Hepatocyte (in vitro differentiated cells): ENCODE measurements around the gene GPHN. TPM values are rescaled to one million over a fixed set of nuclear protein-coding genes. Genes with fewer than 3 reads are reported as not detected.
"Not testable (repeated sequence)": the region's sequence is repeated elsewhere in the genome, so short reads cannot be mapped to it uniquely, and the experiment has no call there.

Source experiments
- DNase-seq: peaks from one replicate; pipeline ENCODE4 v3.0.0-alpha.2; 2016; ENCODE audit warnings: low spot score
- H2AFZ ChIP-seq: fragments of 200-600 bp; sonication (generic); 2 replicates; pipeline ENCODE4 v1.6.0; 2016; ENCODE audit warnings: antibody characterized with exemption, mild to moderate bottlenecking
- H3K27ac ChIP-seq: fragments of 200-600 bp; sonication (generic); 2 replicates; pipeline ENCODE4 v1.5.1; 2016; ENCODE audit warnings: mild to moderate bottlenecking
- H3K27me3 ChIP-seq: fragments of 200-600 bp; sonication (generic); 2 replicates; pipeline ENCODE4 v1.6.1; 2016
- H3K36me3 ChIP-seq: fragments of 200-600 bp; sonication (generic); replicated peaks from 2 replicates; pipeline ENCODE4 v1.5.1; 2016; ENCODE audit warnings: low read depth; ENCODE audit not compliant: insufficient read depth
- H3K4me1 ChIP-seq: fragments of 200-600 bp; sonication (generic); 2 replicates; pipeline ENCODE4 v1.5.1; 2016; ENCODE audit warnings: mild to moderate bottlenecking, moderate library complexity; ENCODE audit not compliant: insufficient read depth
- H3K4me2 ChIP-seq: fragments of 200-600 bp; sonication (generic); 2 replicates; pipeline ENCODE4 v1.6.0; 2016
- H3K4me3 ChIP-seq: fragments of 200-600 bp; sonication (generic); 2 replicates; pipeline ENCODE4 v1.5.1; 2016; ENCODE audit warnings: mild to moderate bottlenecking
- H3K79me2 ChIP-seq: fragments of 200-600 bp; sonication (generic); 2 replicates; pipeline ENCODE4 v1.6.0; 2017; ENCODE audit warnings: mild to moderate bottlenecking
- H3K9me2 ChIP-seq: fragments of 200-600 bp; sonication (generic); replicated peaks from 2 replicates; pipeline ENCODE4 v1.6.0; 2017; ENCODE audit warnings: mild to moderate bottlenecking; ENCODE audit not compliant: insufficient read depth
- H3K9me3 ChIP-seq: fragments of 200-600 bp; sonication (generic); 2 replicates; pipeline ENCODE4 v1.5.1; 2016; ENCODE audit warnings: low read depth, mild to moderate bottlenecking
- H4K20me1 ChIP-seq: fragments of 200-600 bp; sonication (generic); 2 replicates; pipeline ENCODE4 v1.6.0; 2016; ENCODE audit warnings: mild to moderate bottlenecking; ENCODE audit not compliant: insufficient read depth, poor library complexity, severe bottlenecking
- CTCF ChIP-seq: fragments of 200-600 bp; sonication (generic); IDR thresholded peaks from 2 replicates; pipeline ENCODE4 v1.5.1; 2016; ENCODE audit warnings: antibody characterized with exemption, mild to moderate bottlenecking; ENCODE audit not compliant: poor library complexity
- EZH2 ChIP-seq: fragments of 200-600 bp; sonication (generic); IDR thresholded peaks from 2 replicates; pipeline ENCODE4 v1.6.1; 2016; ENCODE audit warnings: antibody characterized with exemption, mild to moderate bottlenecking, borderline replicate concordance
- EZH2phosphoT487 ChIP-seq: fragments of 200-600 bp; sonication (generic); IDR thresholded peaks from one replicate; pipeline ENCODE4 v1.6.1; 2018; ENCODE audit warnings: antibody characterized with exemption, mild to moderate bottlenecking, low read depth, moderate library complexity; ENCODE audit not compliant: unreplicated experiment, severe bottlenecking
- WGBS: methylation state at CpG from one replicate; pipeline ENCODE4 v1.1.6; 2016; ENCODE audit warnings: low lambda C conversion rate; ENCODE audit errors: missing lambda C conversion rate; 5-methylcytosine and 5-hydroxymethylcytosine counted together
- polyA plus RNA-seq: library from polyadenylated mRNA; unstranded; fragments of >200 nt; fragmentation: Nextera tagmentation; extraction: Ambion mirVana; gene quantifications from 2 replicates; pipeline ENCODE4 v1.2.1, GENCODE V29; 2016
- total RNA-seq: library from RNA; depleted of rRNA; stranded (reverse); fragments of >200 nt; gene quantifications from 2 replicates; pipeline ENCODE4 v1.2.3, GENCODE V29; 2014

The GPHN gene
- total and polyA plus RNA-seq, 2 experiments from 2014 or later, result 9.3 to 10.7 TPM

- Histone ChIP-seq H3K27me3 (no peaks in the 10 kb centered on the region), H3K27ac (no peak overlapping the region), H3K79me2 (peaks cover 3% of the 10 kb centered on the region), H4K20me1 (no peaks in the 10 kb centered on the region), H3K4me1 (no peaks in the 10 kb centered on the region), H3K4me3 (no peak overlapping the region), H3K36me3 (no peaks in the 10 kb centered on the region), H3K4me2 (no peak overlapping the region), H2AFZ (no peak overlapping the region), H3K9me2 (no peaks in the 10 kb centered on the region), H3K9me3 (no peaks in the 10 kb centered on the region)
- WGBS, result 97% methylated on average over 7 of the region's 7 CpGs
- no peak for DNase-seq
- TF ChIP-seq CTCF, result no peak
- TF ChIP-seq EZH2, result no peak
- no peak for TF ChIP-seq EZH2phosphoT487
Observed at GRCh38 chr14:66717561-66718140, 209.7 kb downstream of the GPHN start.

DNA sequence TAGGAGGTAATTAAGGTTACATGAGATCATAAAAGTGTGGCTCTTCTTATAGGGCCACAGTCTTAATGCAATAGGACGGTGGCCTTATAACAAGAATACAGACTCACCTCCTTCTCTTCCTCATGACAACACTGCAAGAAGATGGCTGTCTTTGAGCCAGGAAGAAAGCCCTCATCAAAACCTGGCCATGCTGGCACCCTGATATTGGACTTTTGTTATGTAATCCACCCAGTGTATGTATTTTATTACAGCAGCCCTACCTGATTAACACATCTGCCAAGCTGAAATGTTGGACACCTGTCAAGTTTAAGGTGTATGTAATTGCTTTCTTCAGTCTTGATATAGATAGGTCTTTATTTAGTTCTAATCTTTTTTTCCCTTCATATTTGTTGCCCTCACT lies 217.0 kb downstream of the GPHN start:
- 100% methylated on average over 1 of the region's 1 CpG for WGBS
- H4K20me1 ChIP-seq, result no peaks in the 10 kb centered on the region

GRCh38 chr14:66731298-66731697 lies 223.4 kb downstream of the GPHN start:
- DNase-seq, H3K27me3 ChIP-seq, H3K36me3 ChIP-seq, H3K4me2 ChIP-seq, H3K79me2 ChIP-seq, H3K4me3 ChIP-seq, H3K9me3 ChIP-seq, H3K9me2 ChIP-seq, H3K4me1 ChIP-seq, H4K20me1 ChIP-seq, H3K27ac ChIP-seq, H2AFZ ChIP-seq: not testable (repeated sequence)
- WGBS, result 96% methylated on average over 1 of the region's 1 CpG

More for the DNA sequence above, 217.0 kb downstream of the GPHN start:
- Histone ChIP-seq H3K36me3 (no peaks in the 10 kb centered on the region), H3K4me3 (no peak overlapping the region), H3K9me3 (no peaks in the 10 kb centered on the region), H3K4me1 (no peaks in the 10 kb centered on the region), H3K27me3 (no peaks in the 10 kb centered on the region), H3K4me2 (no peak overlapping the region), H3K27ac (no peak overlapping the region), H3K9me2 (no peaks in the 10 kb centered on the region), H2AFZ (no peak overlapping the region), H3K79me2 (no peaks in the 10 kb centered on the region)
- no peak for DNase-seq
- TF ChIP-seq EZH2phosphoT487, result no peak
- no peak for TF ChIP-seq CTCF
- no peak for TF ChIP-seq EZH2

DNA sequence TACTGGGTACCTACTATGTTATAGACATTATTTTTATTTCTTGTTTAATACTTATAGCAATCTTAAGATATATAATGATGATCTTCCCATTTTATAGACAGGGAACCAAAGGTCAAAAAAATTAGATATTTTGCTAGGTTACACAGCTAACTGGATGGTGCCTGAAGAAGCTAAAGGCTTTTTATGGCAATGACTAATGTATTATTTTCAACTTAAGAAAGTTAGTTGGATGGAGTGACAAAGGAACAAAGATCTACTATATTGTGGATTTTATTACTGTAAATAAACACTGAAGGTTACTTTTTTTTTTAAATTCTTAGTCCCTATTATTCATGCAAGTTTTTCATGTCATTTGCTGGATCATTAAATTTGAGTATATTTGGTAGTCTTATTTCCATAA lies 227.9 kb downstream of the GPHN start:
- TF ChIP-seq CTCF (no peak), EZH2 (no peak), EZH2phosphoT487 (no peak)
- no peaks in the 10 kb centered on the region for H4K20me1 ChIP-seq

More for the DNA sequence above, 227.9 kb downstream of the GPHN start:
- Histone ChIP-seq H3K4me1 (no peaks in the 10 kb centered on the region), H3K79me2 (no peaks in the 10 kb centered on the region), H3K9me2 (no peaks in the 10 kb centered on the region), H3K4me2 (no peak overlapping the region), H3K27me3 (no peaks in the 10 kb centered on the region), H3K36me3 (no peaks in the 10 kb centered on the region), H3K9me3 (peaks cover 6% of the 10 kb centered on the region), H3K4me3 (no peak overlapping the region), H2AFZ (no peak overlapping the region), H3K27ac (no peak overlapping the region)
- DNase-seq, result no peak
